ENCODE data around the gene LRRC37A.
"Not testable (repeated sequence)": the region's sequence is repeated elsewhere in the genome, so short reads cannot be mapped to it uniquely, and the experiment has no call there.

Gene LRRC37A

DNA sequence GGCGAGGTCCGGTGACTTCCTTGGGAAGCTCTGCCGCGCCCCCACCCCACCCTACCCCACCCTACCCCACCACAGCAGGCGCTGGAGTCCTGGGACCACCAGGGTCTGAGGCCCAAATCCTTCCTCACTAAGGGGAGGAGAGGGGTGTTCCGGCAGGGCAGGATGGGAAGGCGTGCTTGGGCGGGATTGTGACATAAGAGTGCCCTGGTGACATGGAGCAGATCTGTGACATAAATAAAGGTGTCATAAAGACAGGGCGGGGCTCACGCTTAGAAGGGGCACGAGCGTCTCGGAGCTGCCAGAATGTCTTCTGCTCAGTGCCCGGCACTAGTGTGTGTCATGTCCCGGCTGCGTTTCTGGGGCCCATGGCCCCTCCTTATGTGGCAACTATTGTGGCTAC is at the start of gene LRRC37A:
Gene LRRC37A, plus strand, starts transcription at position 301 of the 400 bp plus-strand sequence. Its CDS starts 3 bp downstream, at position 304.
- DNase-seq (ENCODE audit: low read depth, low spot score), result not testable (repeated sequence)

DNA sequence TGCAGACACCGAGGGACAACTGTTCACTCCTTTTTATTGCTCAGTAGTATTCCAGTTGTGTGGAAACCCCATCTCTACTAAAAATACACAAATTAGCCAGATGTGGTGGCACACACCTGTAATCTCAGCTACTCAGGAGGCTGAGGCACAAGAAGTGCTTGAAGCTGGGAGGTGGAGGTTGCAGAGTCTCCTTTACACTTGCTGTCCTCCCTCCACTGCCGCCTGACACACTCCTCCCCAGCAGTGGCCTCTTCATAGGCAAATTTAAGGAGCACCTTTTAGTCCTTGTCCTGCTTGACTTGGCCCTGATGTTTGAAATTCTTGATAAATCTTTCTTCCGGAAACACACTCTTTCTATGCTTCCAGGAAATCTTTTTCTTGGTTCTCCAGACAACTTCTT is 45.8 kb upstream of the LRRC37A start:
- DNase-seq (ENCODE audit: low read depth, low spot score), result not testable (repeated sequence)

DNA sequence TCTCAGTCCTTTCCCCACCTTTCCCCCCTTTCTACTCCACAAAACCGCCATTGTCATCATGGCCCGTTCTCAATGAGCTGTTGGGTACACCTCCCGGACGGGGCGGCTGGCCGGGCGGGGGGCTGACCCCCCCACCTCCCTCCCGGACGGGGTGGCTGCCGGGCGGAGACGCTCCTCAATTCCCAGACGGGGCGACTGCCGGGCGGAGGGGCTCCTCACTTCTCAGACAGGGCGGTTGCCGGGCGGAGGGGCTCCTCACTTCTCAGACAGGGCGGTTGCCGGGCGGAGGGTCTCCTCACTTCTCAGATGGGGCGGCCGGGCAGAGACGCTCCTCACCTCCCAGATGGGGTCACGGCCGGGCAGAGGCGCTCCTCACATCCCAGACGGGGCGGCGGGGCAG is 42.1 kb upstream of the LRRC37A start:
- DNase-seq (ENCODE audit: low read depth, low spot score), result not testable (repeated sequence)

DNA sequence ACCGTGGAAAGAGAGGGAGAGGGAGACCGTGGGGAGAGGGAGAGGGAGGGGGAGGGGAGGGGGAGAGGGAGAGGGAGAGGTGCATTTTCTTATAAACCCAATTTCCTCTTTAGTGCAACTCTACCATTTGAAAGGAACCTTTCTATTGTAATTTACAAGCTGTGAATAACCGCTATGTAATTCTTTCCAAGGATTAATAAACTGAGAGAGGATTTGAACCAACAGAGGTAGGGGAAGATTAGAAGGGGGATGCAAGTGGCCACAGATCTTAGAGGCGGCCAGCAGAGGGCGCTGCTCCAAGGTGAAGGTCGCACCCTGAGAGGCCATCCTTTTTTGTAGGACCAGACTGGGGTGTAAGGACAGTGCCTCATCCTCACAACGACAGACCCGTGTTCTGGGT is 41.2 kb upstream of the LRRC37A start:
- not testable (repeated sequence) for DNase-seq (ENCODE audit: low read depth, low spot score)

DNA sequence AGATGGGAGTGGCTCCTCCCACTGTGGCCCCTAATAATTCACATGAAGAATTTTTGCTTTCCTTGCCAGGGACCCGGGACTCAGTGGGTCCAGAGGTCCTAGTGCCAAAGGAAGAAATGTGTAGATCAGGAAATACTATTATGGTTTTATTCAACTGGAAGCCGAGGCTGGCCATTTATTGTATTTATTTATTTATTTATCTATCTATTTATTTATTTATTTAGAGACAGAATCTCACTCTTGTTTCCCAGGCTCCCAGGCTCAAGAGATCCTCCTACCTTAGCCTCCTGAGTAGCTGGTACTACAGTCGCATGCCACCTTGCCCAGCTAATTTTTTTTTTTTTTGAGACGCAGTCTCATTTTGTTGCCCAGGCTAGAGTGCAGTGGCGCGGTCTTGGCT is 40.7 kb upstream of the LRRC37A start:
- DNase-seq (ENCODE audit: low read depth, low spot score), result not testable (repeated sequence)

DNA sequence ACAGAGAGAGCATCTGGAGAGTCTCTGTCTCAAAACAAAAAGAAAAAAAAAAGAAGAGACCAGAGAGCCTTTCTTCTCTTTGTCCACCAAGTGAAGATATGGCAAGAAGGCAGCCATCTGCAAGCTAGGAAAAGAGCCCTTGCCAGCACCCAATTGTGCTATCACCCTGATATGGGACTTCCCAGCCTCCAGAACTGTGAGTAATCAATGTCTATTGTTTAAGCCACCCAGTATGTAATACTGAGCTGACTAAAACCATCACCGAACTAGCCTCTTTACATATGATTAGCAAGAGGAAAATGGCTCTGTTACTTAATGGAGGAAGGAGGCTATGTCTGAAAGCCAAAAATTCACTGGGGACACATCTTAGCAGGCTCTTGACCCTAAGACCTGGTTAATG is 38.6 kb upstream of the LRRC37A start:
- DNase-seq (ENCODE audit: low read depth, low spot score), result not testable (repeated sequence)

DNA sequence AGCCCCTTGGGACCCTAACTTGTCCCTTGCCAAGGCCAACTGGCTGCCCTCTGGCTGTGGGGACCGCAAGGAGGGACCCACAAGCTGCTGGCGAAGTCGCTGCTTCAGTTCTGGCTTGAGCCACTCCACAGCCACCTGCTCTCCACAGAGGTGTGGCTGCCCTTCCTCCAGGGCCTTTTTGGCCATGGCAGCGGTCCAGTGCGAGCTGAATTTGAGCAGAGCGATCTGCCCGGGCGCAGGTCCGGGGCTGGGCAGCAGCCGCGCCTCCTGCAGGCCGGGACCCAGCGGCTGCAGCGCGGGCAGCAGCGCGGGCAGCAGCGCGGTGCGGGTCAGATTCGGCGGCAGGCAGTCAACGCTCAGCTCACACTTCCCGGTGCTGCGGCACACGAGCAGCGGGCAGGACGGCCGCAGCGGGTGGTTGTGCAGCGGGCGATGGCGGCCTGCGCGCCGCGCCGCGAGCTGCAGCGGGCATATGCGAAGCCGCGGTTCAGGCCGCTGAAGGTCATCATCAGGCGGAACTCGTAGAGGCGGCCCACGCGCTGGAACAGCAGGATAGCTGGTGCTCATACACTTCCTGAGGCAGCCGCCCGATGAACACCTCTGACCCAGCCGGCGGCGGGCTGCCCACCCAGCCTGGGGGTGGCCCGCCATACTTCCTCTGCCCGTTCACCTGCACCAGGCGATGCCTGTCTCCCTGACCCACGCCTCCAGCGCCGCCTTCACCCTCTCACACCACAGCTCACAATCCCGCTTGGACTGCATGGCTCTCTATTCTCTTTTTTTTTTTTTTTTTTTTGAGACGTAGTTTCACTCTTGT is 34.9 kb upstream of the LRRC37A start:
- DNase-seq (ENCODE audit: low read depth, low spot score), result not testable (repeated sequence)

DNA sequence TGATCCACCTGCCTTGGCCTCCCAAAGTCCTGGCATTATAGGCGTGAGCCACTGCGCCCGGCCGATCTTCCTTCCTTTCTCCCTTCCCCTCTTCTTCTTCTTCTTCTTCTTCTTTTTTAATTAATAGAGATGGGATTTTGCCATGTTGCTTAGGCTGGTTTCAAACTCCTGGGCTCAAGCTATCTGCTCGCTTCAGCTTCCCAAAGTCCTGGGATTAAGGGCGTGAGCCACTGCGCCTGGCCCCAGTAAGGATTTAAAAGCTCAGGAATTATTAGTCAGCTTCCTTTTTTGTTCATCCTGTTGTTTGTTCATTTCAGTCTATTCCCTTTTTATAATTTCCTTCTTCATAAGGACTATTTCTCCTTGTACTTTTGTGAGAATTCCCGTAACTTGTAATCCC is 32.7 kb upstream of the LRRC37A start:
- no peak for DNase-seq (ENCODE audit: low read depth, low spot score)

DNA sequence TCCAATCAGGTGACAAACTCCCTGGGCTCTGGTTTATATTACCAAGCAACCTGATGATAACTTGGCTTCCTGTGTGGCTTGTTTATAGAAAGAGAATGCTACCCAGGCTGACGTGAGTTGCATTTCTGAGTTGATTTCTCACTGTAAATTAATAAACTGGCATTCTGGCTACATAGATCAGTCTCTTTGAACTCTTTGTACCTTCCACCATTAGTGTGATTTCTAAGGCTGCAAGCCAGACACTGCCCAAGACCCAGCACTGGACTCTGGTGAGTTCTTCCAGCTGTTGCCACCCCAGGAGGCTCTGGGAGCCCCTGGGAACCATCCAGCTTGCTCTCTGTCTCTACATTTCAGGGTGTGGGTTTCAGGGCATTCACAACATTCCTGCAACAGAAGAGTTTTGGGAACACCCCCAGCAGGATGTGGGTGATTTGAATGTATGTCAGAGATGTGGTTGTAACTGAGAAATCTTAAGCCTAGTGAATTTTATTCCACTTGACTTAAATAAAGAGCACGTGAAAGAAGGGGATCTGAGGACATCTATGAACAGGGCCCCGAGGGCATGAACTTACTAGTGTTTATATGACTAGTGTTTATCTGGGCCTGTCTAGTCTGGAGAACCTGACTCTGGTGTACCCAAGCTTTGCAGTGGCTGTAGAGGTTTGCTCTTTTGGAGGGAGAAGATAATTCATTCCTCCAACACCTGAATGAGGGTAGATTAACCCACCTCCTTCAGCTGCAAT is 30.3 kb upstream of the LRRC37A start:
- DNase-seq (ENCODE audit: low read depth, low spot score), result no peak

DNA sequence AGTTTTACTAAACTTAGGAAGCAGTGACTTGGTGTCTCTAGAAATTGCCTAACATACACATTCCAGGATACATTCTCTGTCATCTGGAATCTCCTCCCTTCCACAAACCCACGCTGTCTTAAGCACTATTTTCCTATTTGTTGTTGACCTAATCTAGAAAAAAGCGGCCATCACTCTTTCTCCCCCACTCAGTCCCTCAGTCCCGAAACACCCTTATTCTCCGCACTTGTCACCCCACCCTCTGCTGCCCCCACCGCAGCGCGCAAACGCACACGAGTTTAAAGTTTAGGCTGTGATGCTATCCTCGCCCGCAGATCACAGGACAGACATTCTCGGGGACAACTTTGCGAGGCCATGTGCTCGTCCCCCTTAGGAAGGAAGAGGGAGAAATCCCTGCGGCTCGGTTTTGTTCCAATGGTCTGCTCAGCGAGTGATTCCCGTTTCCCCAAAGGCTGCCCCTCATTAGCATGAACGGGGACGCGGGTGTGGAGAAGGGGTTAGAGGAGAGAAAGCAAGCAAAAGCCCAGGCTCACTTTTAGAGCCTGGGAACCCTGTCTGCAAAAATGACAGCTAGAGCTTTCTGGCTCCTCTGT is 28.8 kb upstream of the LRRC37A start:
- DNase-seq (ENCODE audit: low read depth, low spot score), result not testable (repeated sequence)

DNA sequence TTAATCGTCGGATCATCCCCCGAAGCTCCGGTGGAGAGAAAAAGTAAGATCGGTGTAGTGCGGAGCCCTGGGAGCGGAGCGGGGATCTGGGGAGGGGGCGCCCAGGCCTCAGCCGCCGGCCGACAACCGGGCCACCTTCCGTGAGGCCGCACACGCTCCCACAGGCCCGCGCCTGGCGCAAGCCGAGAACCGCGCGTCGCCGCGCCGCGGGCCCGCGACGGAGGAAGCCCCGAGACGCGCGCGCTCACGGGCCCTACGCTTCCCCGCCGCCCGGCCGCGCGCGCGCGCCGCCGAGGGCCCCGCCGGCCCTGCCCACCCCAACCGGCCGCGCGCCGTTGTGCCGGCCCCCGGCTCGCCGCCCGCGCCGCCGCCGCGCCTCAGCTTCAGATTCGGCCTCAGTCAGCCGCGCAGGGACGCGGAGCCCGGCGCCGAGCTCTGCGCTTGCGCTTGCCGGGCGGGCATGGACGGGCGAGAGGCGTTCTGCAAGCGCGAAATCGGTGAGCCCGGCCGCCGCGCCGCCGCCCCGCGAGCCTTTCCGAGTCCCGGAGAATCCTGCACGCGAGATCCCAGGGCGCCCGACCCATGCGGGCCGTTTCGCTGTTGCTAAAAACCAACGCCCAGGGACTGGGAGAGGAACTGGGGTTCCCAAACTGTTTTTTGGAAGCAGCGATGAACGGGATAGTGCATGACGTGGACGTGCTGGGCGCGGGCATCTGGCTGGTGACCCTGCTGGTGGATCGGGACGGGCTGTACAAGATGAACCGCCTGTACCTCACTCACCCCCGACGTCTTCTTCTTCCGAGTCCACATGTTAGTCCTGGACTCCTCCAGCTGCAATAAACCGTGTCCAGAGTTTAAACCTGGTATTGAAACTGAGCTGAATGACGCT is 28.0 kb upstream of the LRRC37A start:
- no peak for DNase-seq (ENCODE audit: low read depth, low spot score)

DNA sequence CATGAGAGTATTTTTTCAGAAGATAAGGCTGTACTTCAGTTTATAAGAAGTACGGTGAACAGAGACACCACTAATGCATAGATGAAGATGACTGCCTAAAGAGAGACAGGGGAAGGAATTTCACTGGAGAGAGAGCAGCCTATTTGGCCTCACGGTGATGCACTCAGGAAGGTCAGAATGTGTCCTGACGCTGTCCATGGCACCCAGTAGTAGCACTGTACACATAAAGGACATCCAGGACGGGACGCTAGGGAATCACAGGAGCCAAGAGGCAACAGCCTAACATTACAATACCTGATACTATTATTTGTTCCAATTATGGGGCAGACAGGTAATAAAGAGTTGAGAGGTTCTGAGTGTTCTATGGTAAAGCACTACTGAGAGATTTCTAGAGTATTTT is 24.9 kb upstream of the LRRC37A start:
- no peak for DNase-seq (ENCODE audit: low read depth, low spot score)

DNA sequence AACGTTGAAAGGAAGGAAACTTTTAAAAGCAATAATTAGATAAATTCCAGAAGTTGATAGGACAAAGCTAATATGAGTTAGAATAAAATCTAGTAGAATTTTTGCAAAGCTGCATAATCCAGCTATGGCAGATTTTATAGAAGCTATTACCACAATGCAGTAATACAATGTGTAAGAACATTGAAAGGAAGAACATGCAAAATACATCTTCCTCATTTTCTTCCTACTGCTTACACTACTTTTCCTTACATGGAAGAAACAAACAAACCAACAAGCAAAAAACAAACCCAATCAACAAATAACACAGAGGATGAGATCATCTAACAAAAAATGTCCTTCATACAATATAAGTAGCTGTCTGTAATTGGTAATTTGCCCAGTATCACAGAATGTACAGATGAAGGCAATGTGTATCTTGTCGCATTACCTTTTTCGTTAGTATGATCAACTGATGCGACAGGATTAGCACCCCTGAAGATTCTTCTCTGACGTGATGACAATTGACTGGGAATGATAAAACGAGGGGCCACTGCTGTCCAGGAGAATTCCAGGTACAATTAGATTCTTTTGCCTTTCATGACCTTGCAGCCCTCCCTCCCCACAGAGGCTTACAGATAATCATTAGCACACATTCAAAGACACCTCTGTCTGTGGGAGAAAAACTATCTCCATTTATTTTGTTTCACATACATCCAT is 21.2 kb upstream of the LRRC37A start:
- DNase-seq (ENCODE audit: low read depth, low spot score), result no peak

DNA sequence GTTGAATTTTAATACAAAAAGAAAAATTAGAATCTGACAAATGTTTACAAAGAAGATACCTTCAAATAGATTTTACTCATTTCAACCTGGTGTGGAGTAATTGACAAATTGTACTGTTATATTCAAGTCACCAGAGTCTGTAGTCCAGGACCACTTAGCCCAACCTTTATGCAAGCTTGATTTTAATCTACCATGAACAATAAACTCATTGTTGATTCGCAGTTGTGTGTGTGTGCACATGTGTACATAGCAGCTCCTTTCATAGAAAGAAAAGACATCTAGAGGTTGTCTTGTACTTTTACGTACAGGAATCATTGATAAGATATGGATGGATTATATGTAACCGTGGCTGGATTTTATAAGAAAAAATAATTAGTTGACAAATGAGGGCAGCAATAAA is 20.7 kb upstream of the LRRC37A start:
- no peak for DNase-seq (ENCODE audit: low read depth, low spot score)

DNA sequence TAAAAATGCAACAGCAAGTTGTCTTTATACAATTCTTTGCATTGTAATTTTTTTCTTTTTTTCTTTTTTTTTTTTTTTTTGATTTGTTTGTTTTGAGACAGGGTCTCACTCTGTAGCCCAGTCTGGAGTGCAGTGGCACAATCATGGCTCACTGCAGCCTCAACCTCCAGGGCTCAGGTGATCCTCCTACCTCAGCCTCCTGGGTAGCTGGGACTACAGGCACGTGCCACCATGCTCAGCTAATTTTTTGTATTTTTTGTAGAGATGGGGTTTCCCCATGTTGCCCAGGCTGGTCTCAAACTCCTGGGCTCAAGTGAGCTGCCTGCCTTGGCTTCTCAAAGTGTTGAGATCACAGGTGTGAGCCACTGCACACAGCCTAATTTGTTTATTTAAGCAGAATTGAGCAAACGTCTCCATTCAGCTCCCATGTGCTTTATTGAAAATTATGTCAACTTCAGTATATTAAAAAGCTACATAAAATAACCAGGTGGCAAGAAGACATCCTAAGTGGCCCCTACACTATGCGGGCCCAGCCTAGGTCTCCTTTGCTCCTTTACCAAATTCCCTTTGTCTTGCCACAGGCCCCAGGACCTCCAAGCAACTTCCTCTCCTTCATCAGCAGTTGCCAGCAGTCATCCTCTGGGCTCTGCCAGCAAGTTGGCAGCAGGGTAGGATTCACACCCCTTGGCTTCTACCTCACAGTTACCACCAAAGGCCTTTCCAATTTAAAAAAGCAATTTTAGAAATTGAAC is 18.0 kb upstream of the LRRC37A start:
- not testable (repeated sequence) for DNase-seq (ENCODE audit: low read depth, low spot score)

DNA sequence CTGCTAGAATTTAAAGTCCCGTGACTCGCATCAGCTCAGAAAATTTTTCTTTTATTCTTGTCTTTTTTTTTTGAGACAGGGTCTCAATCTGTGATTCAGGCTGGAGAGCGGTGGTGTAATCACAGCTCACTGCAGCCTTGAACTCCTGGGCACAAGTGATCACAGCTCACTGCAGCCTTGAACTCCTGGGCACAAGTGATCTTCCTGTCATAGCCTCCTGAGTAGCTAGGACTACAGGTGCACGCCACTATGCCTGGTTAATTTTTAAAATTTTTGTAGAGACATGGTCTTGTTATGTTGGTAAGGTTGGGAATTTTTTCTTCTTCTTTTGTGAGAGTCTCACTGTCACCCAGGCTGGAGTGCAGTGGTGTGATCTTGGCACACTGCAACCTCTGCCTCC is 13.6 kb upstream of the LRRC37A start:
- DNase-seq (ENCODE audit: low read depth, low spot score), result not testable (repeated sequence)

DNA sequence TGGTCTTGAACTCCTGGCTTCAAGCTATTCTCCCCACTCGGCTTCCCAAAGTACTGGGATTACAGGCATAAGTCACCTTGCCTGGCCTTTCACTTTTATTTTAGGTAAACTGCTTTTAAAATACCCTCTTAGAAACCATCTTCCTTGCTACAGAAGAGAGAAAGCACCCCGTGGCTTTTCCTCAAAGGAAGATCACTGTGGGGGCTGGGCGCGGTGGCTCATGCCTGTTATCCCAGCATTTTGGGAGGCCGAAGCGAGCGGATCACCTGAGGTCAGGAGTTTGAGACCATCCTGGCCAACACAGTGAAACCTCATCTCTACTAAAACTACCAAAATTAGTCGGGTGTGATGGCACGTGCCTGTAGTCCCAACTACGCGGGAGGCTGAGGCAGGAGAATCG is 12.3 kb upstream of the LRRC37A start:
- not testable (repeated sequence) for DNase-seq (ENCODE audit: low read depth, low spot score)

DNA sequence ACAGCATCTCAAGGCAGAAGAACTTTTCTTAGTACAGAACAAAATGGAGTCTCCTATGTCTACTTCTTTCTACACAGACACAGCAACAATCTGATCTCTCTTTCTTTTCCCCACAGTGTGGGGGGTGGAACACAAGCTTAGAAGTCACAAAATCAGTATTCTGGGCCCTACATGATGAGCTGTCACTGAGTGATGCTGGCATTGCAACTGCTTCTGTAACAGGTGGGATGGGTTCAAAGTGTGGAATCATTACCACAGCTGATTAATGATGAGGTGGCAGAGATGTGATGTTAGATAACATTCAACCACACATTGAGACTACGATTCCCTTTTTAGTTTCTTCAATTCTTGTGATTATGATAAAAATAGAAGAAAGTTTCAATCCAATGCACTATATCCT is 10.5 kb upstream of the LRRC37A start:
- DNase-seq (ENCODE audit: low read depth, low spot score), result not testable (repeated sequence)

DNA sequence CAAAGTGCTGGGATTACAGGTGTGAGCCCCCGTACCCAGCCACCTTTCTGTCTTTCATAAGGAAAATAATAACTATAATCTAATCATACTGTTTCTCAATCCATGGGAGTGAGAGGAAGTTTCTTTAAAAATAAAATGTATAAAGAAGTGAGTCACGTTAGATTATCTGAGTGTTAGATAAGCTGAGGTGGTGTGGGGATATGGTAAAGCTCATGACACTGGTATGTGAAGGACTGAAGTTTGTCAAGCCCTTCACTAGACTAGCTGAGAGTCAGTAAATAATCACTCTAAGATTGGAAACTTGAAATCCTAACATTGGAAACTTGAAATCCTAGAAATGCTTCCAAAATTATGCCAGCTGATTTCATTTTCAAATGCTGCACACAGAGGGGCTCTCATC is 9.4 kb upstream of the LRRC37A start:
- DNase-seq (ENCODE audit: low read depth, low spot score), result not testable (repeated sequence)

DNA sequence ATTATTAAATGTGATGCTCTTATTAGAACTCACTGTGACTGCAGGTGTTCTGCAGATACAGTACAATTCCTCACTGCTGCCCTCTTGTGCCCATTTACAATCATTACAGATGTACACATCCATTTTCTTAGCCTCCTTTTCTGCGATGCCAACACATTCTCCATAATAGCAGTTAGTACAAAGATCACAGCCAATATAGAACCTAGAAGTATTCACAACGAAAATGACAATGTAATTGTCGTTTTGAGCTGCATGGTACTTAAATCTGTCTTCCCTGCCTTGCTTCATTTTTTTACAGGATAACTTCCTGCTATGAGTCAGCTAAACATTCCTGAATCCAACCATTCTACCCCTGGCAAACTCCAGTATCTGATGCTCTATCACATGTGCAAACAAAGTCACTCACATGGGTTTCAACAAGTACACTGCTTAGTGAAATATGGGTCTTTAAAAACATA is 8.1 kb upstream of the LRRC37A start:
- DNase-seq (ENCODE audit: low read depth, low spot score), result not testable (repeated sequence)

Measured in iPS DF 19.7 (cell line).